Panc1 (cell line): Measurements from ENCODE around the gene NET1. TPM values are rescaled to one million over a fixed set of nuclear protein-coding genes. Genes with fewer than 3 reads are reported as not detected.
A peak's percentile ranks its signal among the peaks of the same experiment; 100 is the strongest.

ENCODE experiments used
- ATAC-seq: fragments of 200-7000 bp; cut with Tn5 transposase; 2 replicates; pipeline ENCODE4 v1.9.1; 2020; ENCODE audit warnings: mild to moderate bottlenecking, moderate library complexity
- Bru-seq: library from RNA; stranded (reverse); fragments of 400-500 nt; gene quantifications from one replicate; lab custom pipeline; 2021; lab: Mats Ljungman, UMichigan
- BruChase-seq, 2 experiments: library from RNA; stranded (reverse); fragments of 400-500 nt; gene quantifications; one replicate each; lab custom pipeline; 2021; lab: Mats Ljungman, UMichigan
- BruUV-seq: library from RNA; stranded (reverse); fragments of 400-500 nt; replicated peaks from 2 replicates; lab custom pipeline; 2021; lab: Mats Ljungman, UMichigan
- CTCF ChIA-PET: fragments of 300-600 bp; sonication (Branson Sonifier 250); formaldehyde crosslinking; loops from one replicate; lab custom pipeline; 2022; ENCODE audit warnings: antibody characterized with exemption; lab: Charles Lee
- POLR2A ChIA-PET: fragments of 300-600 bp; sonication (Branson Sonifier 250); formaldehyde crosslinking; loops from one replicate; lab custom pipeline; 2022; ENCODE audit warnings: antibody characterized with exemption; lab: Charles Lee
- DNase-seq: peaks from one replicate; pipeline ENCODE4 v3.0.0-alpha.2; 2010; ENCODE audit warnings: low read depth, low spot score
- H3K27ac ChIP-seq: 2 replicates; pipeline ENCODE4 v1.5.1; 2011; ENCODE audit warnings: mild to moderate bottlenecking, low read length, inconsistent platforms
- H3K27me3 ChIP-seq: fragments of 200-500 bp; sonication (Bioruptor generic); 2 replicates; pipeline ENCODE4 v1.6.0; 2014; ENCODE audit warnings: low read length, inconsistent platforms; ENCODE audit not compliant: control insufficient read depth, insufficient read depth
- H3K36me3 ChIP-seq: fragments of 200-500 bp; sonication (Bioruptor generic); 2 replicates; pipeline ENCODE4 v1.5.1; 2014; ENCODE audit warnings: inconsistent platforms, mild to moderate bottlenecking, low read length, moderate library complexity; ENCODE audit not compliant: control insufficient read depth, insufficient read depth
- H3K4me1 ChIP-seq: 2 replicates; pipeline ENCODE4 v1.5.1; 2011; ENCODE audit warnings: inconsistent platforms, mild to moderate bottlenecking, low read length, moderate library complexity; ENCODE audit not compliant: control insufficient read depth, insufficient read depth
- H3K4me3 ChIP-seq, 2 experiments: 2 replicates each; pipeline ENCODE4 v1.5.1; 2011 to 2012; ENCODE audit warnings: low read depth in 2 of 2, low read length in 2 of 2, mild to moderate bottlenecking in 2 of 2, inconsistent platforms in 1 of 2, moderate library complexity in 1 of 2
- H3K9me3 ChIP-seq: fragments of 200-500 bp; sonication (Bioruptor generic); 2 replicates; pipeline ENCODE4 v1.5.1; 2014; ENCODE audit warnings: low read depth, mild to moderate bottlenecking, inconsistent platforms, low read length, moderate library complexity; ENCODE audit not compliant: control insufficient read depth, insufficient read depth
- CTCF ChIP-seq: fragments of 450-650 bp; IDR thresholded peaks from 2 replicates; pipeline ENCODE4 v1.5.1; 2017; ENCODE audit warnings: mild to moderate bottlenecking
- POLR2AphosphoS5 ChIP-seq: IDR thresholded peaks from 2 replicates; pipeline ENCODE4 v1.6.1; 2012; ENCODE audit warnings: mild to moderate bottlenecking, low read depth, low read length, moderate library complexity
- SIN3A ChIP-seq: IDR thresholded peaks from 2 replicates; pipeline ENCODE4 v1.6.1; 2012; ENCODE audit warnings: low read depth, mild to moderate bottlenecking, low read length, moderate library complexity, borderline replicate concordance; ENCODE audit not compliant: insufficient read depth
- TCF7L2 ChIP-seq: IDR thresholded peaks from 2 replicates; pipeline ENCODE4 v1.6.1; 2011; ENCODE audit warnings: mild to moderate bottlenecking, low read depth, low read length, inconsistent platforms
- in situ Hi-C: cut with HindIII; loops from 2 replicates; pipeline ENCODE4 v1.10.0; 2016; ENCODE audit warnings: low sequenced_read_pairs, low pct_unique_long_range_greater_than_20kb
- intact Hi-C: fragments of 100-400 bp; cut with micrococcal nuclease; formaldehyde crosslinking; loops from one replicate; pipeline ENCODE4 v1.10.0; 2022; ENCODE audit not compliant: unreplicated experiment
- long read RNA-seq: library from polyadenylated mRNA; unstranded; transcript quantifications from one replicate; pipeline ENCODE4 v2.0.0, GENCODE V29; 2021; ENCODE audit not compliant: unreplicated experiment
- polyA plus RNA-seq: library from polyadenylated mRNA; unstranded; fragments of >200 nt; gene quantifications from one replicate; pipeline ENCODE4 v1.2.1, GENCODE V29; 2012; ENCODE audit warnings: missing spikeins; ENCODE audit not compliant: insufficient read length
- total RNA-seq: library from RNA; stranded (reverse); gene quantifications from one replicate; pipeline ENCODE4 v1.2.1, GENCODE V29; 2021; ENCODE audit not compliant: unreplicated experiment
- TF ChIP-seq, protein P1 (sequence below), 2 experiments: IDR thresholded peaks; 2 replicates each; pipeline ENCODE4 v1.6.1; 2011 to 2012; ENCODE audit warnings: low read depth in 2 of 2, control low read depth in 1 of 2, low read length in 1 of 2, mild to moderate bottlenecking in 1 of 2, moderate library complexity in 1 of 2; ENCODE audit not compliant: insufficient read depth in 1 of 2

NET1 gene
- 28.6 TPM for total RNA-seq
- 18.6 TPM for polyA plus RNA-seq
- Bru-seq, nascent RNA = percentile 79 among the genes with signal in this experiment
- BruChase-seq, experiment 1, labeled RNA remaining after a 2-hour chase = percentile 77 among the genes with signal in this experiment
- BruChase-seq, experiment 2, labeled RNA remaining after a 6-hour chase = percentile 76 among the genes with signal in this experiment
- long read RNA-seq, transcript NET1-202 (10 exons, 3,253 nt) = minor isoform, 7 of 60 reads
- long read RNA-seq, transcript NET1-201 (12 exons, 3,402 nt) = major isoform, 29 of 60 reads
- long read RNA-seq, partial matches to known transcripts = 6 of 60 reads
- long read RNA-seq, other reads (novel, unspliced or antisense) = 18 of 60 reads

GRCh38 chr10:5412277-5412941 lies at the start of gene NET1:
Gene NET1, plus strand, starts transcription at chr10:5412557. Its CDS starts 136 bp downstream, at chr10:5412693.
- peaks cover 4% of the 10 kb centered on the region; the same call in 1 of the 2 replicates for H3K9me3 ChIP-seq
- no TSS peak for BruUV-seq
- peak within 1 kb of the TSS; percentile 71 to 82 for H3K4me3 ChIP-seq
- no peaks in the 10 kb centered on the region for H3K27me3 ChIP-seq
- in situ Hi-C loops = no loop called here
- intact Hi-C loops = no loop called here
- no peak for TF ChIP-seq CTCF
- TF ChIP-seq TCF7L2 = no peak
- peak; percentile 98 for TF ChIP-seq SIN3A
- TF ChIP-seq POLR2AphosphoS5 = no peak; the same call in 1 of the 2 replicates
- no peaks in the 10 kb centered on the region; the same call in 1 of the 2 replicates for H3K4me1 ChIP-seq
- ATAC-seq = peak; percentile 99
- no peaks in the 10 kb centered on the region for H3K36me3 ChIP-seq
- ChIA-PET POLR2A (no interaction called here), CTCF (interaction anchor here (0.6 kb wide), 1 partner anchor 660 kb away, joined by 3 read pairs; no protein-coding TSS in a partner anchor)
- peak within 1 kb of the TSS; percentile 78 for H3K27ac ChIP-seq
- peak; percentile 54 for DNase-seq

DNA sequence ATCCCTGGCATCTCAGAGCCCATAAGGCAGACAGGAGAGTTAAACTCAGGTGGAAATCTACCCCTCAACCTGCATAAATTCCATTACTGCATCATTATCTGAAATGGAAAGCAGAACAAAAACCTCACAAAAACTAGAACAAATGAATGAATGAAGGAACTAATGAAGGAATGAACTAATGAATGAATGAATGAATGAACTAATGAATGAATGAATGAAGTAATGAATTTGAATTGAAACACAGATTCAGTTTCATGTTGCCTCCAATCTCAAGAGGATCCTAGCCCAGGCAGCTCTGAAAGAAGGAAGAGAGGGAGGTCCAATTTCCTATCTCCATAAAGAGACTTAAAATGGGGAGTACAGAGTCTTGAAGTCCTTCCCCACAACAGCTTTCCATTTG lies 49.5 kb upstream of the NET1 start:
- DNase-seq (no peak), ATAC-seq (no peak)
- POLR2A ChIA-PET = no interaction called here
- TF ChIP-seq SIN3A = no peak
- TF ChIP-seq TCF7L2 = no peak
- Histone ChIP-seq H3K27ac (no peak overlapping the region), H3K27me3 (no peaks in the 10 kb centered on the region; the same call in 1 of the 2 replicates), H3K4me1 (no peaks in the 10 kb centered on the region), H3K4me3 (no peak overlapping the region), H3K36me3 (no peaks in the 10 kb centered on the region), H3K9me3 (no peaks in the 10 kb centered on the region)
- in situ Hi-C loops = no loop called here
- CTCF ChIA-PET = no interaction called here
- intact Hi-C loops = no loop called here
- BruUV-seq = no TSS peak

DNA sequence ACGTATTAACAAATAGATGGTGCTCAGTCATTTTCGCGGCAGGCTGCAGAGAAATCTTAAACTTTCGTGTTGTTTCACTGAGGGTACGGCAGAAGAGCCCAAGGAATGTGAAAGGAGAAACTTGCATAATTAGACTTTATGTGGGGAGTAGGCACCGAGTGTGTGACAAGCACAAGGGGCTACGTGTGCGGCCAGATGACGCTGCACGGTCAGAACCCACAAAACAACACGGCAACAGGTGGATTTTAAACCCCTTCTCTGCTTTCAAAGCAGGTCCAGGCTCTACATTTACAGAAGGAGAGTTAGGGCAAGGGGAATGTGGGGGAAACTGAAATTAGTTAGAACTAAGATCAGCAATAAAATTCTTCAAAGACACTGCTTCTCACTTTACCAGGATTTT lies 48.0 kb upstream of the NET1 start:
- ATAC-seq (no peak), DNase-seq (no peak)
- Histone ChIP-seq H3K4me1 (no peaks in the 10 kb centered on the region), H3K36me3 (no peaks in the 10 kb centered on the region), H3K27ac (no peak overlapping the region), H3K27me3 (no peaks in the 10 kb centered on the region; the same call in 1 of the 2 replicates), H3K9me3 (no peaks in the 10 kb centered on the region), H3K4me3 (no peak overlapping the region)
- TF ChIP-seq POLR2AphosphoS5 (no peak), SIN3A (no peak), CTCF (no peak), TCF7L2 (no peak)
- TF ChIP-seq, protein P1, sequence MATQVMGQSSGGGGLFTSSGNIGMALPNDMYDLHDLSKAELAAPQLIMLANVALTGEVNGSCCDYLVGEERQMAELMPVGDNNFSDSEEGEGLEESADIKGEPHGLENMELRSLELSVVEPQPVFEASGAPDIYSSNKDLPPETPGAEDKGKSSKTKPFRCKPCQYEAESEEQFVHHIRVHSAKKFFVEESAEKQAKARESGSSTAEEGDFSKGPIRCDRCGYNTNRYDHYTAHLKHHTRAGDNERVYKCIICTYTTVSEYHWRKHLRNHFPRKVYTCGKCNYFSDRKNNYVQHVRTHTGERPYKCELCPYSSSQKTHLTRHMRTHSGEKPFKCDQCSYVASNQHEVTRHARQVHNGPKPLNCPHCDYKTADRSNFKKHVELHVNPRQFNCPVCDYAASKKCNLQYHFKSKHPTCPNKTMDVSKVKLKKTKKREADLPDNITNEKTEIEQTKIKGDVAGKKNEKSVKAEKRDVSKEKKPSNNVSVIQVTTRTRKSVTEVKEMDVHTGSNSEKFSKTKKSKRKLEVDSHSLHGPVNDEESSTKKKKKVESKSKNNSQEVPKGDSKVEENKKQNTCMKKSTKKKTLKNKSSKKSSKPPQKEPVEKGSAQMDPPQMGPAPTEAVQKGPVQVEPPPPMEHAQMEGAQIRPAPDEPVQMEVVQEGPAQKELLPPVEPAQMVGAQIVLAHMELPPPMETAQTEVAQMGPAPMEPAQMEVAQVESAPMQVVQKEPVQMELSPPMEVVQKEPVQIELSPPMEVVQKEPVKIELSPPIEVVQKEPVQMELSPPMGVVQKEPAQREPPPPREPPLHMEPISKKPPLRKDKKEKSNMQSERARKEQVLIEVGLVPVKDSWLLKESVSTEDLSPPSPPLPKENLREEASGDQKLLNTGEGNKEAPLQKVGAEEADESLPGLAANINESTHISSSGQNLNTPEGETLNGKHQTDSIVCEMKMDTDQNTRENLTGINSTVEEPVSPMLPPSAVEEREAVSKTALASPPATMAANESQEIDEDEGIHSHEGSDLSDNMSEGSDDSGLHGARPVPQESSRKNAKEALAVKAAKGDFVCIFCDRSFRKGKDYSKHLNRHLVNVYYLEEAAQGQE (IDR thresholded peaks at IDR 0.05; ENCODE audit: insufficient read depth in 1 of 2, low read depth in 2 of 2, low read length in 1 of 2) = no peak
- intact Hi-C loops = no loop called here
- CTCF ChIA-PET = no interaction called here
- in situ Hi-C loops = no loop called here
- BruUV-seq = no TSS peak
- POLR2A ChIA-PET = no interaction called here
